Measurements from ENCODE around the gene TBPL2.
"Not testable (repeated sequence)": the region's sequence is repeated elsewhere in the genome, so short reads cannot be mapped to it uniquely, and the experiment has no call there.

TBPL2 gene

DNA sequence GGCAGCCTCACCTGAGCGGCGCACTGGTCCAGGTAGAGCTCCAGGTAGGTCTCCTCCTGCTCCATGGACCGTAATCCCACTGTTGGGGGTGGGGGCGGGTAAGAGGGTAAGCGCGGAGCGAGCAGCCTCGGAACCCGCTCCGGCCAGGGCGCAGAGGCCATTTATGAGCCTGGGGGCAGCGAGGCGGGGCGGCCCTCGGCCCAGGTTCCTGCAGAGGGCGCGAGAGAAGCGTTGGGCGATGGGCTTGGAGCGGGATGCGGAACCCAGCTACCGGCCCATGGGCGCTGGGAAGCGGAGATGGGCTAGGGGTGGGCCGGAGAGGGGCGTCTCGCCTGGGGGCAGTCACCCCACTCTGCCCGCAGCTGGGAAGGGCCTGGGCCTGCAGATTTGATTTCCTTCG is at the start of gene TBPL2:
TBPL2 (minus strand) TSS at position 232 of the 400 bp plus-strand sequence; CDS start at position 65, 167 bp downstream.
- no peak for DNase-seq (ENCODE audit: low read depth)

DNA sequence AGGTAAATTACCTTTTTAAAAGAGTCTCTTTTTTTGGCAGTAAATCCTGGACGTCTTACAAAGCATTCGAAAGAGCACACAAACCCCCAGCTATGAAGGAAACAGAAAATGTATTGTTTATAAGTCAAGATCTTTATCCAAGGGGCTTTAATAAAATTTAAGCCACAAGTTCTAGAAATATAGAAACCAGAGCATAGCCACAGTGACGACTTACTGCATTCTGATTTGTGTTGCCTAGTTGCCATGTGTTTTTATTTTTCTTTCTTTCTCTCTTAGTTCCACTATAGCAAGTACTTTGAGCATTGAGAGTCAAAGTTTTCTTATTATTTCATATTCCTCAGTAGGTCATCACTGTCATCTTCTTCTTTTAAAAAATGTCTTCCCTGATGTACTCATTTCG is 47.8 kb upstream of the TBPL2 start:
- DNase-seq (ENCODE audit: low read depth): no peak

DNA sequence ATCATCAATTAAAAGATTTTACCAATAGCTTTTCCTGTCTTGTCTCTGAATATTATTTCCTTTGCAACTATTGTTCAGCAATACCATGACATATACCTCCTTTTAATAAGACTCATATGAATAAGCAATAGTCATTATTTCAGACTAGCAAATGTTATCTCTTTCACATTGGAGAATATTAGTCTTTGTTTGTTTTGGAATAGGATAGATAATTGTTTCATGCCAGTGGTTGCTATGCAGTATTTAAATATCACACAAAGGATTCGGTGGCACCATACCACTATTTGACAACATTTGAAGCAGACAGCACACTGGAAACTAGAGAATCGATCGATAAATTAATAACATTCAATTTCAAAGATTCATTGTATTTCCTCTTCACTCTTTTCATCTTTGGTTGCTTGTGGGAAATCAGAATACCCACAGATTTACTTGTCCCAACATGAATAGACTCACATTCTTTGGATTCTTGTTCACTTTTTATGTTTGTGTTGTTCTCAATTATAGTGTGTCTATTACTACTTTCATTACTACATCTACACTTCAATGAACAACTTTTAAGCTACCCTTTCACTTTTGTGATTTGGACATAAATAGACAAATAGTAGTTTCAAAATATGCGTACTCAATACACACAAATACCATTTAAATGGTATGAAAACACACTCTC is 42.7 kb upstream of the TBPL2 start:
- DNase-seq (ENCODE audit: low read depth): no peak

DNA sequence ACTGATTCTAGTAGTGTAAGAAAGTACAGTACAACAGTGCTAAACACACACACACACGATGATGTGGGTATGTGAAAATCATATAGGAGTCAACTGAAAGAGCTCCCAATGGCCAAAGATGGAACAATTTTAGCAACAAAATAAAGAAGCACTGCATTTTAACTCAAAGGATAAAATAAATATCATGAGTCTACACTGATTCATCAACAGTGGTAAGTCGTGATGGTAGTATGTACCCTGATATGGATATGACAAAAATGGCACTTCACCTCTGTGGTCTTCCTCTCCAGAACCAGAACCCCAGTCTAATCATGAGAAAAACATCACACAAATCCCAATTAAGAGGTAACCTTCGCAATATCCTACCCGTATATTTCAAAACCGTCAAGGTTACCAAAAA is 41.4 kb upstream of the TBPL2 start:
- DNase-seq (ENCODE audit: low read depth): no peak

DNA sequence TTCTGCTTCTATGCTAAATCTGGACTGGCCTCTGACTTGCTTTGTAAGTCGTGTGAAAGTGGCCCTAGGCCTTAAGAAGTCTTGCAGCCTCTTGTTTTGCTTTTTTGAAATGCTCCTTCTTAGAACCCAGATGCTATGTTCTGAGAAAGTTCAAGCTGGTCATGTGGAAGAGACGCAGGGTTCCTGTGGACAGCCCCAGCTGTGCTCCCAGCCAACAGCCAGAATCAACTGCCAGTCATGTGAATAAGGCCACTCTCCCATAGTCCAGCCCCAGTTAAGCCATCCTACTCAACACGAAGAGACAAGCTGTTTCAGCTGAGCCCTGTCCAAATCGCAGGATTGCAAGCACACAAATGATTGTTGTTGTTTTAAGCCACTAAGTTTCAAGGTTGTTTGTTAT is 37.3 kb upstream of the TBPL2 start:
- no peak for DNase-seq (ENCODE audit: low read depth)

DNA sequence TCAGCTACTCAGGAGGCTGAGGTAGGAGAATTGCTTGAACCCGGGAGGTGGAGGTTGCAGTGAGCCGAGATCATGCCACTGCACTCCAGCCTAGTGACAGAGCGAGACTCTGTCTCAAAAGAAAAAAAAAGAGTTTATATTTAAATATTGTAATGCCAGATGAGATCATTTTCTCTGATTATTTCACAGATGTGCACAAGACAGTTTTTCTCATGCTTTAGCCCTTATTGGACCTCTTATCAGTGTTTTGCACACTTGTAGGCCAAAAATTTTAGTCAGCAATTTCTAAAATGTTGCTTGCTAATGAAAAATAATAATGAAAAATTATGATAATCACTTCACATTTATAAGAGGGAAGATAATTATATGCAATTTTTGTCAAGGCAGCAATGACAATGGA is 36.0 kb upstream of the TBPL2 start:
- DNase-seq (ENCODE audit: low read depth): not testable (repeated sequence)

DNA sequence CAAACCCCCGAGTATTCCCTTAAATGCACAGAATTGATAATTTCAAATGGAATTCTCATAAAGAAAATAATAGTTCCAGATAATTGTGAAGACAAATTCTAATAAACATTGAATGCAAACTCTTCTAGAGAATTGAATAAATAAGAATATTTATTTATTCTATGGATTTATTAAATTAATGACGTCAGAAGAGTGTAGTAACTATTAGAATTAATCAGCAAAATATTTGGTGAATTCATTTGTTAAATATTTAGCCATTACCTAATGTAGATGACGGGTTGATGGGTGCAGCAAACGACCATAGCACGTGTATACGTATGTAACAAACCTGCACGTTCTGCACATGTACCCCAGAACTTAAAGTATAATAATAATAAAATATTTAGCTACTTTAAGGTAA is 33.4 kb upstream of the TBPL2 start:
- DNase-seq (ENCODE audit: low read depth): no peak

DNA sequence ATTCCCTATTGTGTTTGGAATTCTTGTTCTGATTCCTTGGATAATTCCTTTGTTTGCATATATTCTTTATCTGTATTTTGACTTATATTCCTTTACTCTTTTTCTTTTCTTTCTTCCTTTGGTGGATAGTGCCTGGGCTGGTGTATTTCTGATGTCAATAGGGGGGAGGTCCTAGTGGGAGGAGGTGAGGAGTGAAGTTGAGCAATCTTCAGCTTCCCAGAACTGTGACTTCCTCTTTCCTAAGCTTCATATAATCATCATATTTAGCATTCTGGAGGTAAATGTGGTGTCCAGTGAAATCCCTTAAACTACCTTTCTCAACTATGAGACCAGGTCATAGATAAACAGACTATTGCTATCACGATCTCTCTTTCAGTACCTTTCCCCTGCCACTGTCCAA is 29.6 kb upstream of the TBPL2 start:
- no peak for DNase-seq (ENCODE audit: low read depth)

DNA sequence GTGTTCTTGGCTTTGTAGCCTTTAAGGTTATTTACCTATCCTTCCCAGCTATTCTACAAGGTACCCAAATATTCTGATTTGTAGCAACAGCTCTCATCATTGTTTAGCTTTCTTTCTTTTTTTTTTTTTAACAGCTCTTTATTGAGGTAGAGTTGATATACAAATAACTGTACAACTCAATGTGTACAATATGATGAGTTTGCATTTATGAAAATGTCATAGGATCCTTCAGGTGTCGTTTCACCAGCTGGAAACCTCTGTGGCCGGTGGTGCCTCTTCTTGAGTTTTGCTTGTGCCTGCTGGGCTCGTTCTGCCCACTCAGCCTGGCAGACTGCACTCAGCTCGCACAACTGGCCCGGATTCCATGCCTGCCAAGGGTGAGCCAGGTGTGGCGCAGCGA is 26.9 kb upstream of the TBPL2 start:
- DNase-seq (ENCODE audit: low read depth): no peak

DNA sequence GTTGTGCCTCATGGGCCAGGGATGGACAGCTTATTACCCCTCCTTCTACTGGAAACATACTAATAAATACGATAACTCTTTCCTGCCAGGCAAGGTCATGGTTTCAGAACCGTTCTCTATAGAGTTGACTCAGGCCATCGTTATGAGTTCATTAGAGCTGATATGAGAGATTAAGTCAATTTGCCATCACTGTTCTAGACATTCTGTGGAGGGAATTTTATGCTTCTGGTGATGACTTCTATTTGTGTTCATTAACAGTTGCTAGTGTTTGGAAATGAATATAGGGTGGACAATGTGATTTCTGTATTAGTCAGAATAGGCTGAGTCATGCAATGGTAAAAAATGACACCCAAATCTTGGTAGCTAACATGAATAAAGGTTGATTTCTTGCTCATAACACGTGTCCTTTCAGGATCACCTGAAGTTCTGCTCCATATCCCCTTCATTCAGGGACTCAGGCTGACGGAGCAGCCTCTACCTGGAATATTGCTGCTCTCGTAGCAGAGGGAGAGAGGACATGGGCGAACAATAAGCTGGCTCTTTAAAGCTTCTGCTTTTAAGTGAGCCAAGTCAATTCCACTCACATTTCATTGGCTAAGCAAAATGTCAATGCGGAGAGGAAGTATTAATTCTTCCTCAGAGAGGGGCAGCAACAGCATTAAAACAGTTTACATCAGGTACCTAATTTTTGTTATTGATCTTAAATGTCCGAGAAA is 18.5 kb upstream of the TBPL2 start:
- DNase-seq (ENCODE audit: low read depth): no peak

DNA sequence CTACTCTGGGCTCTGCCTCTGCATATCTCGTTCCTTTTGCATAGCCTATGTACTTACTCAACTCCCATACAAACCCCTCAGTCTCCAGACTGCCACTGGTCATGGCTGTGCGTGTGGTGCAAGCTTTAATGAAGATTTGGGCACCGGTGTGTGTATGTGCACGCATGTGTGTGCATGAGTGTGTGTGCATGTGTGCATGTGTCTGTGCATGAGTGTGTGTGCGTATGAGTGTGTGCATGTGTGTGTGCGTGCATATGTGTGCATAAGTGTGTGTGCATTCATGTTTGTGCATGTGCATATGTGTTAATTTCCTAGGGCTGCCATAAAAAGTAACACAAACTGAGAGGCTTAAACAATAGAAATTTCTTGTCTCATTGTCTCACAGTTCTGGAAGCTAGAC is 17.1 kb upstream of the TBPL2 start:
- no peak for DNase-seq (ENCODE audit: low read depth)

DNA sequence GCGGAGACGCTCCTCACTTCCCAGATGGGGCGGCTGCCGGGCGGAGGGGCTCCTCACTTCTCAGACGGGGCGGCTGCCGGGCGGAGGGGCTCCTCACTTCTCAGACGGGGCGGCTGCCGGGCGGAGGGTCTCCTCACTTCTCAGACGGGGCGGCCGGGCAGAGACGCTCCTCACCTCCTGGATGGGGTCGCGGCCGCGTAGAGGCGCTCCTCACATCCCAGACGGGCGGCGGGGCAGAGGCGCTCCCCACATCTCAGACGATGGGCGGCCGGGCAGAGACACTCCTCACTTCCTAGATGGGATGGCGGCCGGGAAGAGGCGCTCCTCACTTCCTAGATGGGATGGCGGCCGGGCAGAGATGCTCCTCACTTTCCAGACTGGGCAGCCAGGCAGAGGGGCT is 16.0 kb upstream of the TBPL2 start:
- not testable (repeated sequence) for DNase-seq (ENCODE audit: low read depth)

DNA sequence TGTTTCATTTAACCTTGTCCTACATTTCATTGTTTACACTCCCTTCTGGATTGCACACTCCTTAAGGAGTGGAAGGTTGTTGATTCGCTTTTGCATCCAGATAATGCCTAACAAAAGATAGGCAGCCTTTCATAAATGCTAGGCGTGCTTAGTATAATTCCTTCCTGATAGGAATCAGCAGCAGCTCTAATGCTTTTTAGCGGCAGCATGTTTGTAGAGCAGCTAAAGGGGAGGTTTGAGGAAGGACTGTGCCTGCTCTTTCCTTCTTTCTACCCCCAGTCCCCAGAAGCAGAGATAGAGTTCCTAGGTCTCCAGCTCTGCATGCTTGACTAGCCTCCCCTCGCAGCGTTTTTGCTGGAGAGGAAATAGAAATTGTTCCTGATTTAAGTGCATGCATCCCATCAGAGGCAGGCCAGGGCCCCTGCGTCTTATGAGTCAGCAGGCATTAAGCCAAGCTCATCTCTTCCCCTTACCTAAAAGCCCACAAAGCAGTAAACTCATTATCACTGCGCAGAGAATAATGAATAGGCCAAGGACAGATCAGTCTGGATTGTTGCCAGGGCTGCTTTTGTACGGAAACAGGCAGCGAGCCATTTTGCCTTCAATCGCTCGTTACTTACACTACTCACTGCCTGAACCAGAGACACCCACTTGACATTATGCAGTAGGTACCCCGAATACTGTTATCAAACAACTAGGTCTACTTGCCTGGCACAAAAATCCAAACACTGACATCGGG is 14.0 kb upstream of the TBPL2 start:
- no peak for DNase-seq (ENCODE audit: low read depth)

DNA sequence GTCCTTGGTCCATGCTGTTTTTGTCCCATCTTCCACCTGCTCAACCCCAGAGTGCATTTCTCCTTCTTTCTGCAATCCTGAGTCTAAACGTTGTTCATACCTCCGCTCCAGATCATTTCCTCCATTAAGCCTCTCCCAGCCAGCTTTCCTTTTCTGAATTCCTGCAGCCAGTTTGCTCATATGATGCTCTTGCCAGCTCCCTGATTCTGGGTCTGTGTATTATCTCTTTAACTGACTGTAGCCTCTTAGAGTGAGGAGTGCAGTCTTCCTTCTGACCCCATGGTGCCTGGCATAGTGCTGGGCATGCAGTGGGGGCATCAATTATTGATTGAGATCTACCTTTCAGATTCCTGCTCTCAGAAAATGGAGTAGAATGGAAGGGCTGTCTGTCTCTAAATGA is 11.5 kb upstream of the TBPL2 start:
- DNase-seq (ENCODE audit: low read depth): no peak

DNA sequence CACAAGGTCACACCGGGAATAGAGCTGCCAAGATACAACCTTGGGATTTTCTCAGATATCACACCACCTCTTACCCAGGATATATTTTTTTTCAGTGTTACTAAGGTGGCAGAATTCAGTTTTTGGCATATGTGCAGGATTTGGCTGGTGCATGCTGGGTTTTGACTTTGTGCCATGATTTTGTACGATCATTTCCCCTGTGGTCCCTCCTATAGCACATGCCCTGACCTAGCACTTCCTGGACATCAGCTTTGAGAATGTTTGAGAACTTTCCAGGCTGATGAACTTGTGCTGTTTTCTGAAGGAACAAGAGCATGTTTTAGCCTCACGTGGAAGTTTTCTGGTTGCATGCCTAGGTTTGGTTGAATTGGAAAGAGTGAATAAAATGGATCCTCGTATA is 11.0 kb upstream of the TBPL2 start:
- DNase-seq (ENCODE audit: low read depth): no peak

DNA sequence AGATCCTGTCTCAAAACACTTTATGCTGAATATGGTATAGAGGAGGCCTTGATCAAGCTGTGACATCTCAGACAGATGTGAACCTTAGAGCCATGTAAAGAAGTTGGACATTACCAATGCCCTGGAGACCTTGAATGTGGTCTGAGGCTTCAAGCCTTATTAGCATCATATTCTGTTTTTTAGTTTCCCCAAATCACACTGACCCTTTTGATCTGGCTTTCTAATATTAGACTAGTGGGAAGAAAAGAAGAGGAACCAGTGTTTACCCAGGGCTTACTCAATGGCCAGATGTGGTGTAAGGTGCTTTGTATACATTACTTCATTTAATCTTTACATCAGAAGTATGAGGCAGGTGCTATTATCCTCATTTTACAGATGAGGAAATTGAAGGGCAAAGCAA is 10.6 kb upstream of the TBPL2 start:
- no peak for DNase-seq (ENCODE audit: low read depth)

DNA sequence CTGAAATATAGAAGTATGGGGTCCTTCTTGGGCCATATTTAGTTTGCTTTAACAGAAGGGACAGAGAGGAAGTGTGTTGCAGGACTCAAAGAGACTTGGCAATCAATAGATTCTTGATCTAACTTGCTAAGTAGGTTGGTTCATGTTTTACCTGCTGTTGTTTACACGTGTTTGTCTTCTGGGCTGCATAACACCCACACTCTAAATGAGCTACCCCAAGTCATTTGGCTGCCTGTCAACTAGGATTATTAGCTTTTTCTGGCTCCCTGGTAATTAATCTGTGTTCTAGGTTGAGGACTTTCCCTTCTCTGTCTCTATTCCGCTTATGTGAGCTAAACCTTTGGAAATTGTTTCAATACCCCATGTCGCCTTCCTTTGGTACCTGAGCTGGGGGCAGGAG is 10.1 kb upstream of the TBPL2 start:
- DNase-seq (ENCODE audit: low read depth): no peak

DNA sequence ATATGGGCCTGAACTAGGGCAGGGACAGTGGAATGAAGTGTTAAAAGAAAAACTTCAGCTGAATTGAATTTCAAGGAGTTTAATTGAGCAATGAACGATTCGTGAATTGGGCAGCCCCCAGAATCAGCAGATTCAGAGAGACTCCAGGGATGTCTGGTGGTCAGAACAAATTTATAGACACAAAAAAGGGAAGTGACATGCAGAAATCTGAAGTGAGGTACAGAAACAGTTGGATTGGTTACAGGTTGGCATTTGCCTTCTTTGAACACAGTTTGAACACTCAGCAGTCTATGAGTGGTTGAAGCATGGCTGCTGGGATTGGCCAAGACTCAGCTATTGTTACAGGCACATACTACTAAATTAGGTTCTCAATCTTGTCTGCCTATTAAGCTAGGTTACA is 9.7 kb upstream of the TBPL2 start:
- DNase-seq (ENCODE audit: low read depth): no peak

DNA sequence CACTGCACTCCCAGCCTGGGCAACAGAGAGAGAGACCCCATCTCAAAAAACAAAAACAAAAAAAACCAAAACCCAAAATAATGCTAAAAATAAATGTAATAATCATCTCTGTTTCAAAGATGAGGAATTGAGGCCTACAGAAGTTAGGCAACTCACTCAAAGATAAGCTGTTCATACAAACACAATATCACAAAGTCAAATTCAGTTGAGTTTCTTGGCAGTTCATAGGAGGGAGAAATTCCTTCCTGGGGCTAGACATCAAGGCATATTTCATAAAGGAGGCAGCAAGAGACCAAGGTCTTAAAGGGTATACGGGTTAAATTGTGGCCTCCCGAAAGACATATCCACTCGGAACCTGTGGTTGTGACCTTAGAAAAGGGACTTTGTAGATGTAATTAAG is 8.7 kb upstream of the TBPL2 start:
- no peak for DNase-seq (ENCODE audit: low read depth)

DNA sequence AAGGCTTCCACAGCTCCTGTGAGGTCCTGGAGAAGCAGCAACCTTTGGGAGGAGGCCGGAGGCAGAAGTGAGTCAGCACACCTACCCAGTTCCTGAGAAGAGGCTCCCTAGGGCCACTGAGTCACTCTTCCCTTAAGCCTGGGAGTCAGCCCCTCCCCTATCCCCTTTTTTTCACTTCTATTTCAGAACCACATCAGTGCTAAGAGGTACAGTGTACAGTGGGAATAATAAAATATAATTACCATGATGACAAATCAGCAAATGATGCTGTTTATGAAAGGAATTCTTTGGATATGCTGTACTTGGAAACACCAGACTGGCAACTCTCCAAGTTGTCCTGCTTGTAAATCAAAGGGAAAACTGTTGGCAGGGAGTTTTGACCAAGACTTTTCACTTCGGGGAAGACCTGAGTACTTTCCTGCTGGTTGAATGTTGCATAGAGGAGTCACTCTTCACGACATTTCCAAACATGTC is 7.8 kb upstream of the TBPL2 start:
- DNase-seq (ENCODE audit: low read depth): no peak

DNA sequence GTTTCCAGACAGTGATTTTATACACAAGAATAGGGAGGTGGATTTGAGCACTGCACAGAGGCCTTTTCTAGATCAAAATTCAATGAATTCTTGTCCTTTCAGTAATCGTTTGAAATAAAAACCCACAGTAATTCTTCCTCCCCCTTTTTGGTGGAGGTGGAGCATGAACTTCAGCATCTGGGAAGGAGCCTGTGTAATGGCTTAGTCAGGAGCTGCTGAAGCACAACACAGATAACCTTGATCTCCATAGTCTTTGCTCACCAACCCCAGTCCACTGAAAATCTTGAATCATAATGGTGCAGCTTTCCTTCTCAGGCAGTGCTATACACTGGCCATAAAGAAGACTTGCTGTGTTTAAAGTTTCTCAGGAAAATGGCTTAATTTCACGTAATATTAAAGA is 6.4 kb upstream of the TBPL2 start:
- DNase-seq (ENCODE audit: low read depth): no peak

DNA sequence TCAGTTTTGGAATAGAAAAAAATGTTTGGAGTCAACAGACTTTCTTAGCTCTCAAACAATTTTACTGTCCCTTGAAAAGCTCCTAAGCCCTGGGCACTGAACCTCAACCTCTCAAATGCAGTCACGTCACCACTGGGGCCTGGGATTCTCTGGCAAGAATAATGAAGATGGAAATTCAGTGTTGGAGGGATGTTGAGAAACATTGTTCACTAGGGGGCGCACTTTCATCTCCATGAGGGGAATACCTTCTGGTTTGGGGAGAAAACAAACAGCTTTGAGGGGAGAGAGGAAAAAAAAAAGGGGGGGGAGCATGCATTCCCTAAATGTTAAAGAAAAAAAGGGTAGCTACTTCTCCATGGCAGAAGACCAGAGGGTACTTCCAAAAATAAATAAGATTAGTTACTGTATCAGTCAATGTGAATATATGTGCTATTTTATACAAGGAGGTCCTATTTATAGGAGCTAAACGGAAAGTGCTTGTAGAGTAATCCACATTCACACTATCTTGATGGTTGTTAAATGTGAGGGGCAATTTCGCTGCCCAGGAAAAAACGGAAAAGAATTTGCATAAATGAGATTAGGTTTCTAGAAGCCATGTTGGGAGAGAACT is 5.8 kb upstream of the TBPL2 start:
- DNase-seq (ENCODE audit: low read depth): peak; percentile 25

DNA sequence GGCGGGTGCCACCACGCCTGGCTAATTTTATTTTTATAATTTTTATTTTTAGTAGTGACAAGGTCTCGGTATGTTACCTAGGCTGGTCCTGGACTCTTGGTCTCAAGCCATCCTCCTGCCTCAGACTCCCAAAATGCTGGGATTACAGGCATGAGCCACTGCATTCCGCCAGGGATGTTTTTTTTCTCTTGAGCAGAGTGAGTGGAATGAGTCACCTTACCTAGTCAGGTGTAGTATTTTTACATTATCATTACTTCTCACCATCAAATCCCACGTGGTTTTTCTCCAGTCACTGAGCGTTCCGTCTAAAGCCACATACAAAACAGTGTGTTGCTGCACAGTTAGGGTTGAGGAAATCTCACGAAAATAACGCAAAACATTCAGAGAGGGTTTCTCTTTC is 870 bp upstream of the TBPL2 start:
- no peak for DNase-seq (ENCODE audit: low read depth)

All from stimulated activated CD8-positive, alpha-beta memory T cell treated with anti-CD3 and anti-CD28 coated beads, Interleukin-4, amount 100 ng/mL, for 24 hours (primary cell).